SU-DHL-6 (cell line): ENCODE results near the gene TNPO2.
"Not testable (repeated sequence)": the region's sequence is repeated elsewhere in the genome, so short reads cannot be mapped to it uniquely, and the experiment has no call there.

Source experiments
- H2AFZ ChIP-seq: fragments of 200-600 bp; sonication (generic); 2 replicates; pipeline ENCODE4 v1.6.1; 2014; ENCODE audit warnings: low read depth, mild to moderate bottlenecking, moderate library complexity, mixed read lengths, antibody characterized with exemption, low read length; ENCODE audit not compliant: severe bottlenecking
- H3F3A ChIP-seq: fragments of 200-600 bp; shearing (Covaris generic); 2 replicates; pipeline ENCODE4 v1.6.0; 2016; ENCODE audit warnings: antibody characterized with exemption, mild to moderate bottlenecking; ENCODE audit not compliant: insufficient read depth
- H3K27ac ChIP-seq: fragments of 200-600 bp; sonication (generic); 2 replicates; pipeline ENCODE4 v1.5.1; 2016; ENCODE audit warnings: low read depth, mild to moderate bottlenecking, low read length, moderate library complexity, mixed read lengths
- H3K27me3 ChIP-seq: fragments of 200-600 bp; sonication (generic), shearing (Covaris generic); 2 replicates; pipeline ENCODE4 v1.6.0; 2014; ENCODE audit warnings: mild to moderate bottlenecking, low read length
- H3K36me3 ChIP-seq: fragments of 200-600 bp; sonication (generic); 2 replicates; pipeline ENCODE4 v1.6.1; 2014; ENCODE audit warnings: mild to moderate bottlenecking, low read length, mixed read lengths
- H3K4me2 ChIP-seq: fragments of 300-600, 200-600 bp; shearing (Covaris generic), sonication (generic); 2 replicates; pipeline ENCODE4 v1.6.0; 2014; ENCODE audit warnings: low read length, low read depth, mild to moderate bottlenecking; ENCODE audit not compliant: poor library complexity, severe bottlenecking
- H3K4me3 ChIP-seq: fragments of 200-600 bp; sonication (generic); 2 replicates; pipeline ENCODE4 v1.5.1; 2014; ENCODE audit warnings: antibody characterized with exemption, low read length, mild to moderate bottlenecking, mixed read lengths; ENCODE audit not compliant: insufficient read depth, poor library complexity, severe bottlenecking
- H3K79me2 ChIP-seq: fragments of 200-600 bp; sonication (generic); 2 replicates; pipeline ENCODE4 v1.6.1; 2014; ENCODE audit warnings: mild to moderate bottlenecking, low read length, moderate library complexity; ENCODE audit not compliant: insufficient read depth
- H3K9ac ChIP-seq: fragments of 200-600 bp; sonication (generic); 2 replicates; pipeline ENCODE4 v1.7.0; 2014; ENCODE audit warnings: mild to moderate bottlenecking, low read length
- H3K9me2 ChIP-seq: fragments of 200-600 bp; sonication (generic); replicated peaks from 2 replicates; pipeline ENCODE4 v1.6.1; 2014; ENCODE audit warnings: low read length; ENCODE audit not compliant: insufficient read depth
- H3K9me3 ChIP-seq: fragments of 200-600 bp; sonication (generic); 2 replicates; pipeline ENCODE4 v1.6.1; 2014; ENCODE audit warnings: low read length, mixed read lengths; ENCODE audit not compliant: insufficient read depth
- H4K20me1 ChIP-seq: fragments of 200-600 bp; sonication (generic); 2 replicates; pipeline ENCODE4 v1.6.1; 2014; ENCODE audit warnings: low read depth, mild to moderate bottlenecking, antibody characterized with exemption, low read length, moderate library complexity, mixed read lengths
- CTCF ChIP-seq: fragments of 200-600 bp; sonication (generic); IDR thresholded peaks from one replicate; pipeline ENCODE4 v1.5.1; 2017; ENCODE audit warnings: antibody characterized with exemption, mild to moderate bottlenecking, low read length, moderate library complexity; ENCODE audit not compliant: insufficient read depth, poor library complexity, severe bottlenecking
- EZH2phosphoT487 ChIP-seq: fragments of 200-600 bp; sonication (generic), shearing (Covaris generic); conservative IDR thresholded peaks from 2 replicates; pipeline ENCODE4 v1.6.1; 2018; ENCODE audit warnings: mild to moderate bottlenecking, antibody characterized with exemption, low read length, moderate library complexity, mixed read lengths

TNPO2 gene

DNA sequence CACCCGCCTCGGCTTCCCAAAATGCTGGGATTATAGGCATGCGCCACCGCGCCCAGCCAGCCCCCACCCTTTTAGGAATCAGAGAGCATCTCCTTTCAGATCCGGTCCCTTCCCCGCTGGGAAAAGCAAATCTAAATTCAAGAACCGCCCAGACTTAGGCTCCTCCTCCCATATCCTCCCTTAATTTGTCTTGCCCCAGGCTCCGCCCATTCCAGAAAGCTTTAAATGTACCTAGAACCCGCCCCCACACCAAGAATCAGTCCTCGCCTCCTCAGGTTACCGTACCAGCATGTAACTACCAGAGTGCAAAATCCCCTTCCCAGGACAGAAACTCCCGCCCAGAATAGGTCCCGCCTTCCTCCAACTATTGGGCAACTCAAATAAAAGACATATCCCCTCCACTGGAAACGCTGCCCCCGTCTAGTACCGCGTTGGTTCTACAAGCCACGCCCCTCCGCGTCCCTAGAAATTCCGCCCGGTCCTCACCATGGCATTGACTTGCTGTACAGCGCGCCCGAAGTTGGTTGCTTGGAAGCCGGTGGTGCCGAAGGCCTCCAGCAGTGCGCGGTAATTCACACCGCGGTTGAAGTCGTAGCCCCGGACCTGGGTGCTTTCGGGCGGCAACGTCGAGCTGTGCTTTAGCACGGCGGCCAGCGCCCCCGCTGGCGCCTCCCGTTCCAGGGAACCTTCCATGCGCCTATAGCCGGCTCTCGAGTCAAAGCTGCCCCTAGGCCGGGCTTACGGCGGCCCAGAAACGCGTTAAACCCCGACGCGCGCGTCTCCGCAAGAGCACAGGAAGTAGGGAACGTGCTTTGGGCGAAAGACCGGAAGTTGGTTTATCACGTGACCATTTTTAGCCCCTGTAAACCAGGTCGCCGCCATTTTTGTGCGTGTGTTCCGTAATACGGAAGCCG lies 42.4 kb downstream of the TNPO2 start, which contains the start of gene DHPS:
TSS of gene DHPS (minus strand) at position 807 of the 914 bp plus-strand sequence. CDS start at position 693, 114 bp downstream.
- peak within 1 kb of the TSS; percentile 60 for H3K4me2 ChIP-seq
- no peaks in the 10 kb centered on the region for H3K36me3 ChIP-seq
- H3K4me3 ChIP-seq: peak within 1 kb of the TSS; percentile 71
- H3F3A ChIP-seq: peaks cover 18% of the 10 kb centered on the region
- peak within 1 kb of the TSS; percentile 92 for H3K27ac ChIP-seq
- H3K9ac ChIP-seq: peak within 1 kb of the TSS; percentile 91
- peaks cover 16% of the 10 kb centered on the region for H3K79me2 ChIP-seq
- no peaks in the 10 kb centered on the region for H3K27me3 ChIP-seq
- peak within 1 kb of the TSS; percentile 82 for H2AFZ ChIP-seq
- H3K9me2 ChIP-seq: no peaks in the 10 kb centered on the region
- H3K9me3 ChIP-seq: no peaks in the 10 kb centered on the region
- H4K20me1 ChIP-seq: no peaks in the 10 kb centered on the region; the same call in 1 of the 2 replicates
- TF ChIP-seq CTCF (no peak), EZH2phosphoT487 (no peak)

- Histone ChIP-seq H4K20me1 (peaks cover 3% of the 10 kb centered on the region; the same call in 1 of the 2 replicates), H3K4me2 (no peak overlapping the region), H3K79me2 (peaks cover 16% of the 10 kb centered on the region), H3F3A (peaks cover 18% of the 10 kb centered on the region), H3K9me2 (no peaks in the 10 kb centered on the region), H3K27me3 (no peaks in the 10 kb centered on the region), H2AFZ (no peak overlapping the region), H3K36me3 (no peaks in the 10 kb centered on the region; the same call in 1 of the 2 replicates), H3K27ac (no peak overlapping the region), H3K9me3 (no peaks in the 10 kb centered on the region), H3K4me3 (no peak overlapping the region), H3K9ac (no peak overlapping the region)
- TF ChIP-seq EZH2phosphoT487 (no peak), CTCF (no peak)
These were observed 43.7 kb downstream of the TNPO2 start for GRCh38 chr19:12680034-12680433.

GRCh38 chr19:12678039-12678438 lies 45.7 kb downstream of the TNPO2 start:
- not testable (repeated sequence) for H4K20me1 ChIP-seq, H3K4me3 ChIP-seq, H2AFZ ChIP-seq, H3K4me2 ChIP-seq, H3K27me3 ChIP-seq, H3K36me3 ChIP-seq, H3K9me2 ChIP-seq, H3K27ac ChIP-seq, H3K9ac ChIP-seq, H3K9me3 ChIP-seq
- Histone ChIP-seq H3F3A (peaks cover 18% of the 10 kb centered on the region), H3K79me2 (peaks cover 16% of the 10 kb centered on the region)

DNA sequence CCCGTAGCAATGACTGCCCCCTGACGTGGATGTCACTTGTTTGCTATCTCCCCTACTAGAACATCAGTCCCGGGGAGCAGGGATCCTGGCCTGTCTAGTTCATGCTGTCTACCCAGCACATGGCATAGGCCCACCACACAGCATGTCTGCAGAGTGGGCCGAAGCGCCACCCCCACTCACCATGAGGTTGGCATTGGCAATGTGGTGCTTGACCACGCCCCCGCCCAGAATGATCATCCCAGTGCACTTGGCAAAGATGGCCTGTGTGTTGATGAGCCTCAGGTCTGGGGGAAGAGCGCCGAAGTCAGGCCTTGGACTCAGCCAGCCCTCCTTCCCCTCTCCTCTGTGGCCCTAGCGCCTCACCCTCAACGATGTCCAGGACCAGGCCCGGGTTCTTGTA lies 46.8 kb downstream of the TNPO2 start:
- Histone ChIP-seq H3K9me2 (no peaks in the 10 kb centered on the region), H3K4me2 (no peak overlapping the region), H3F3A (peaks cover 14% of the 10 kb centered on the region), H3K79me2 (peaks cover 16% of the 10 kb centered on the region), H3K9me3 (no peaks in the 10 kb centered on the region), H3K27ac (no peak overlapping the region), H3K27me3 (no peaks in the 10 kb centered on the region), H3K4me3 (no peak overlapping the region), H4K20me1 (peaks cover 3% of the 10 kb centered on the region; the same call in 1 of the 2 replicates), H3K36me3 (no peaks in the 10 kb centered on the region; the same call in 1 of the 2 replicates), H2AFZ (no peak overlapping the region), H3K9ac (no peak overlapping the region)
- TF ChIP-seq CTCF: no peak
- no peak for TF ChIP-seq EZH2phosphoT487
